MM.1S (cell line): ENCODE measurements around the gene CX3CL1.
"Not testable (repeated sequence)": the region's sequence is repeated elsewhere in the genome, so short reads cannot be mapped to it uniquely, and the experiment has no call there.

ENCODE experiments used
- CTCF ChIP-seq: fragments of 300-600 bp; sonication (generic); IDR thresholded peaks from 2 replicates; pipeline ENCODE4 v1.5.1; 2016; ENCODE audit warnings: antibody characterized with exemption, low read length, mixed read lengths
- EZH2 ChIP-seq: fragments of 300-600 bp; sonication (generic); optimal IDR thresholded peaks from 2 replicates; pipeline ENCODE3; 2017; ENCODE audit warnings: low read depth, mild to moderate bottlenecking, antibody characterized with exemption, low read length, mixed read lengths
- EZH2phosphoT487 ChIP-seq: fragments of 300-600 bp; sonication (generic); IDR thresholded peaks from 2 replicates; pipeline ENCODE4 v1.6.1; 2018; ENCODE audit warnings: antibody characterized with exemption, low read length

- TF ChIP-seq CTCF, EZH2phosphoT487, EZH2: not testable (repeated sequence)
Measured at GRCh38 chr16:57374925-57375465, 2.7 kb downstream of the CX3CL1 start.
